HL-60 (cell line): ENCODE data around the gene SEMA3B.

Source experiments
- DNase-seq, 2 experiments: peaks; one replicate each; pipeline ENCODE4 v3.0.0-alpha.2; 2010 to 2020; ENCODE audit warnings: low read depth in 1 of 2, low spot score in 1 of 2
- H3K27ac ChIP-seq: fragments of 250-450 bp; sonication (Bioruptor Pico); replicated peaks from 2 replicates; pipeline ENCODE4 v1.5.1; 2020; ENCODE audit warnings: mild to moderate bottlenecking, moderate library complexity
- H3K27me3 ChIP-seq: fragments of 250-450 bp; sonication (Bioruptor Pico); 2 replicates; pipeline ENCODE4 v1.5.1; 2021; ENCODE audit warnings: mild to moderate bottlenecking, moderate library complexity; ENCODE audit not compliant: insufficient read depth, poor library complexity, severe bottlenecking
- H3K4me3 ChIP-seq: replicated peaks from 2 replicates; pipeline ENCODE4 v1.5.1; 2011; ENCODE audit warnings: mild to moderate bottlenecking, control low read depth, low read length; ENCODE audit not compliant: insufficient read depth
- GABPA ChIP-seq: IDR thresholded peaks from 2 replicates; pipeline ENCODE4 v1.6.1; 2012; ENCODE audit warnings: low read depth
- POLR2AphosphoS5 ChIP-seq: IDR thresholded peaks from 2 replicates; pipeline ENCODE4 v1.6.1; 2012; ENCODE audit warnings: low read depth
- REST ChIP-seq: IDR thresholded peaks from 2 replicates; pipeline ENCODE4 v1.6.1; 2012; ENCODE audit warnings: low read depth; ENCODE audit not compliant: insufficient replicate concordance
- SPI1 ChIP-seq: IDR thresholded peaks from 2 replicates; pipeline ENCODE4 v1.6.1; 2012; ENCODE audit warnings: low read depth, mild to moderate bottlenecking, borderline replicate concordance
- TF ChIP-seq, protein P1 (sequence below): IDR thresholded peaks from one replicate; pipeline ENCODE4 v1.5.1; 2011; ENCODE audit warnings: low read length, control low read depth, inconsistent platforms; ENCODE audit not compliant: insufficient read depth

SEMA3B gene

DNA sequence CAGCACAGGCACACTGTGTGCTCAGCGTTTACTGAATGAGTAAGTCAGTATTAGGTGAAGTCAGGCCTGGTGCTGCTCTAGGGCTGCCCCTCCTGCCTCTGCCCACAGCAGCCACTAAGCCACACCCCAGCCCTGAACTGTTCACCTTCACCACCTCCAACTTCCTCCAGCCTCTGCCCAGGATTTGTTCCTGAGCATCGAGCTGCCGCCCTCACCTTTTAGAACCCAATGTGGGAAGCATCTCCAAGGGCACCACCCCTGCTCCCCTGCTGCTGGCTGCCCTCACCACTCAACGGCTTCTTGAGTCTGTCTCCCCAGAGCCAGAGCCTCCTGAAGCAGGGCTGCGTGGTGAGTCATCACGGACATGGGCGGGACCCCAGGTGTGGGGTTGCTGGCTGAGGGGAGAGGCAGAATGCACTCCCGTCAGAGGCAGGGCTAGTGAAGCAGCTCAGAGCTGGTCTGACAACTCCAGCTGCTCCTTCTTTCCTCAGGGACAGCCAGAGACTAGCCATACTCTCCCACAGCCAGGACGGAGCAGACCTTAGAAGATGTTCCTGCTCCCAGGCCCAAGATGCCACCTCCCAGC lies 47.8 kb downstream of the SEMA3B start:
- Histone ChIP-seq H3K4me3 (no peak overlapping the region), H3K27ac (no peak overlapping the region)
- DNase-seq, result no peak

DNA sequence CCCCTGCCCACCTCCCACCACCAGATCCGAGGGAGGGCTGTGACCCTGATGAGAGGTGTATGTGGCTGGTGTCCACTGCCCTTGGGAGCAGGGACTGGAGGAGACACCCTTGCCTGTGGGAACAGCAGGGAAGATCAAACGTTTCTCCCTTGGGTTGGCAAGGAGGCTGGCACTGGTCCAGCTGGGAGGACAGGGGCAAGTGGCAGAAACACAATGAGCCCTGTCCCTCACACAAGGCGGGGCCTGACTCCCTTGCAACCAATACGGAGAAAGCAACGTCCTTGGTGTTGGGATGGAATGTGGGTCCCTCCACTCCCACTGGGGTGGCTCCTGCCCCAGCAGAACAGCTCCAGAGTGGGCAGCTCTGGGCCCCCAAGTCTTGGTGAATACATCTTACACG lies 48.4 kb downstream of the SEMA3B start:
- TF ChIP-seq POLR2AphosphoS5 (no peak), GABPA (no peak), REST (no peak), SPI1 (no peak)
- TF ChIP-seq, protein P1, sequence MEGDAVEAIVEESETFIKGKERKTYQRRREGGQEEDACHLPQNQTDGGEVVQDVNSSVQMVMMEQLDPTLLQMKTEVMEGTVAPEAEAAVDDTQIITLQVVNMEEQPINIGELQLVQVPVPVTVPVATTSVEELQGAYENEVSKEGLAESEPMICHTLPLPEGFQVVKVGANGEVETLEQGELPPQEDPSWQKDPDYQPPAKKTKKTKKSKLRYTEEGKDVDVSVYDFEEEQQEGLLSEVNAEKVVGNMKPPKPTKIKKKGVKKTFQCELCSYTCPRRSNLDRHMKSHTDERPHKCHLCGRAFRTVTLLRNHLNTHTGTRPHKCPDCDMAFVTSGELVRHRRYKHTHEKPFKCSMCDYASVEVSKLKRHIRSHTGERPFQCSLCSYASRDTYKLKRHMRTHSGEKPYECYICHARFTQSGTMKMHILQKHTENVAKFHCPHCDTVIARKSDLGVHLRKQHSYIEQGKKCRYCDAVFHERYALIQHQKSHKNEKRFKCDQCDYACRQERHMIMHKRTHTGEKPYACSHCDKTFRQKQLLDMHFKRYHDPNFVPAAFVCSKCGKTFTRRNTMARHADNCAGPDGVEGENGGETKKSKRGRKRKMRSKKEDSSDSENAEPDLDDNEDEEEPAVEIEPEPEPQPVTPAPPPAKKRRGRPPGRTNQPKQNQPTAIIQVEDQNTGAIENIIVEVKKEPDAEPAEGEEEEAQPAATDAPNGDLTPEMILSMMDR, result no peak
- no peak for DNase-seq
- Histone ChIP-seq H3K27me3 (no peaks in the 10 kb centered on the region), H3K4me3 (no peak overlapping the region), H3K27ac (no peak overlapping the region)

More for the DNA sequence above, 47.8 kb downstream of the SEMA3B start:
- no peaks in the 10 kb centered on the region for H3K27me3 ChIP-seq
- TF ChIP-seq GABPA (no peak), REST (no peak), SPI1 (no peak), POLR2AphosphoS5 (no peak)
- TF ChIP-seq, protein P1, result no peak

DNA sequence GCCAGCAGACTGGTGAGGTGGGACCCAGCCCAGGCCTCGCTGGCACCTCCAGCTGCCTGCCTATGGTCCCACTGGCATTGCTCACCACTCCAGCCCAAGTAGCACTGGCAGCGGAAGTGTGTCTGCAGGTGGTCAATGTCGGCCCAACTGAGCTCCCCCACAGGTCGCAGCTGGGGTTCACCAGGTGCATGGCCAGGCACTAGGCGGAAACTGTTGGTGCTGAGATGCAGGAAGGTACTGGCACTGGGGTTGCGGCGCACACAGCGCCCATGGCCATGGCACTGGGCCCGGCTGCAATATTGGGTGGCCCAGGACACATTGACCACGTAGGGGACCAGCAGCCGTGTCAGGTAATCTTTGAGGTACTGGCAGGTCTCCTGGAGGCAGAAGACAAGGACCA lies 49.2 kb downstream of the SEMA3B start:
- TF ChIP-seq REST (no peak), GABPA (no peak), POLR2AphosphoS5 (no peak), SPI1 (no peak)
- TF ChIP-seq, protein P1, result no peak
- no peaks in the 10 kb centered on the region for H3K27me3 ChIP-seq
- DNase-seq, result no peak
- H3K27ac ChIP-seq, result no peak overlapping the region
- no peak overlapping the region for H3K4me3 ChIP-seq
